ENCODE data around the gene ATP6V0C. TPM values are rescaled to one million over a fixed set of nuclear protein-coding genes. Genes with fewer than 3 reads are reported as not detected.

Gene ATP6V0C
- total and polyA plus RNA-seq, 2 donors from 2014 or later: 303 to 520 TPM

DNA sequence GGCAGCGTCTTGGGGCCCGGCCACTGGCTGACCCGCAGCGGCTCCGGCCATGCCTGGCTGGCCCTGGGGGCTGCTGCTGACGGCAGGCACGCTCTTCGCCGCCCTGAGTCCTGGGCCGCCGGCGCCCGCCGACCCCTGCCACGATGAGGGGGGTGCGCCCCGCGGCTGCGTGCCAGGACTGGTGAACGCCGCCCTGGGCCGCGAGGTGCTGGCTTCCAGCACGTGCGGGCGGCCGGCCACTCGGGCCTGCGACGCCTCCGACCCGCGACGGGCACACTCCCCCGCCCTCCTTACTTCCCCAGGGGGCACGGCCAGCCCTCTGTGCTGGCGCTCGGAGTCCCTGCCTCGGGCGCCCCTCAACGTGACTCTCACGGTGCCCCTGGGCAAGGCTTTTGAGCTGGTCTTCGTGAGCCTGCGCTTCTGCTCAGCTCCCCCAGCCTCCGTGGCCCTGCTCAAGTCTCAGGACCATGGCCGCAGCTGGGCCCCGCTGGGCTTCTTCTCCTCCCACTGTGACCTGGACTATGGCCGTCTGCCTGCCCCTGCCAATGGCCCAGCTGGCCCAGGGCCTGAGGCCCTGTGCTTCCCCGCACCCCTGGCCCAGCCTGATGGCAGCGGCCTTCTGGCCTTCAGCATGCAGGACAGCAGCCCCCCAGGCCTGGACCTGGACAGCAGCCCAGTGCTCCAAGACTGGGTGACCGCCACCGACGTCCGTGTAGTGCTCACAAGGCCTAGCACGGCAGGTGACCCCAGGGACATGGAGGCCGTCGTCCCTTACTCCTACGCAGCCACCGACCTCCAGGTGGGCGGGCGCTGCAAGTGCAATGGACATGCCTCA, 41.9 kb upstream of the ATP6V0C start:
- intact Hi-C loops (cut with DNase I): no loop called here
- DNase-seq (peak in 2 of 5 donors; percentile 32 to 75), FAIRE-seq (no peak)
- TF ChIP-seq, protein P1, sequence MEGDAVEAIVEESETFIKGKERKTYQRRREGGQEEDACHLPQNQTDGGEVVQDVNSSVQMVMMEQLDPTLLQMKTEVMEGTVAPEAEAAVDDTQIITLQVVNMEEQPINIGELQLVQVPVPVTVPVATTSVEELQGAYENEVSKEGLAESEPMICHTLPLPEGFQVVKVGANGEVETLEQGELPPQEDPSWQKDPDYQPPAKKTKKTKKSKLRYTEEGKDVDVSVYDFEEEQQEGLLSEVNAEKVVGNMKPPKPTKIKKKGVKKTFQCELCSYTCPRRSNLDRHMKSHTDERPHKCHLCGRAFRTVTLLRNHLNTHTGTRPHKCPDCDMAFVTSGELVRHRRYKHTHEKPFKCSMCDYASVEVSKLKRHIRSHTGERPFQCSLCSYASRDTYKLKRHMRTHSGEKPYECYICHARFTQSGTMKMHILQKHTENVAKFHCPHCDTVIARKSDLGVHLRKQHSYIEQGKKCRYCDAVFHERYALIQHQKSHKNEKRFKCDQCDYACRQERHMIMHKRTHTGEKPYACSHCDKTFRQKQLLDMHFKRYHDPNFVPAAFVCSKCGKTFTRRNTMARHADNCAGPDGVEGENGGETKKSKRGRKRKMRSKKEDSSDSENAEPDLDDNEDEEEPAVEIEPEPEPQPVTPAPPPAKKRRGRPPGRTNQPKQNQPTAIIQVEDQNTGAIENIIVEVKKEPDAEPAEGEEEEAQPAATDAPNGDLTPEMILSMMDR (IDR thresholded peaks at IDR 0.05; ENCODE audit: borderline replicate concordance, extremely low read depth, insufficient read depth): no peak
- Histone ChIP-seq H3K27me3 (ENCODE audit: control insufficient read depth, insufficient read depth, low read length) (no peaks in the 10 kb centered on the region), H3K4me1 (ENCODE audit: control insufficient read depth in 2 of 3, insufficient read depth in 2 of 3, low read depth in 1 of 3, low read length in 3 of 3) (peaks cover 0 to 36% (median 0%) of the 10 kb centered on the region in 3 donors), H3K36me3 (ENCODE audit: control insufficient read depth in 2 of 3, insufficient read depth in 3 of 3, low read length in 3 of 3) (no peaks in the 10 kb centered on the region), H3K27ac (ENCODE audit: low read depth in 2 of 2, low read length in 2 of 2) (no peak overlapping the region), H3K9me3 (ENCODE audit: control insufficient read depth in 2 of 3, insufficient read depth in 1 of 3, low read length in 3 of 3) (no peaks in the 10 kb centered on the region), H3K9ac (ENCODE audit: low read length in 3 of 3) (no peak overlapping the region), H3K4me3 (ENCODE audit: low read length in 3 of 3) (no peak overlapping the region)

- Histone ChIP-seq H3K4me1 (ENCODE audit: control insufficient read depth in 2 of 3, insufficient read depth in 2 of 3, low read depth in 1 of 3, low read length in 3 of 3) (peaks cover 0 to 38% (median 3%) of the 10 kb centered on the region in 3 donors), H3K9ac (ENCODE audit: low read length in 3 of 3) (no peak overlapping the region), H3K27me3 (ENCODE audit: control insufficient read depth, insufficient read depth, low read length) (no peaks in the 10 kb centered on the region), H3K9me3 (ENCODE audit: control insufficient read depth in 2 of 3, insufficient read depth in 1 of 3, low read length in 3 of 3) (no peaks in the 10 kb centered on the region), H3K27ac (ENCODE audit: low read depth in 2 of 2, low read length in 2 of 2) (no peak overlapping the region), H3K36me3 (ENCODE audit: control insufficient read depth in 2 of 3, insufficient read depth in 3 of 3, low read length in 3 of 3) (no peaks in the 10 kb centered on the region), H3K4me3 (ENCODE audit: low read length in 3 of 3) (no peak overlapping the region)
- intact Hi-C loops (cut with DNase I): no loop called here
- TF ChIP-seq, protein P1 (IDR thresholded peaks at IDR 0.05; ENCODE audit: borderline replicate concordance, extremely low read depth, insufficient read depth): no peak
- DNase-seq (peak in 1 of 5 donors; percentile 80), FAIRE-seq (no peak)
These were observed 41.3 kb upstream of the ATP6V0C start for GRCh38 chr16:2472488-2472864.

DNA sequence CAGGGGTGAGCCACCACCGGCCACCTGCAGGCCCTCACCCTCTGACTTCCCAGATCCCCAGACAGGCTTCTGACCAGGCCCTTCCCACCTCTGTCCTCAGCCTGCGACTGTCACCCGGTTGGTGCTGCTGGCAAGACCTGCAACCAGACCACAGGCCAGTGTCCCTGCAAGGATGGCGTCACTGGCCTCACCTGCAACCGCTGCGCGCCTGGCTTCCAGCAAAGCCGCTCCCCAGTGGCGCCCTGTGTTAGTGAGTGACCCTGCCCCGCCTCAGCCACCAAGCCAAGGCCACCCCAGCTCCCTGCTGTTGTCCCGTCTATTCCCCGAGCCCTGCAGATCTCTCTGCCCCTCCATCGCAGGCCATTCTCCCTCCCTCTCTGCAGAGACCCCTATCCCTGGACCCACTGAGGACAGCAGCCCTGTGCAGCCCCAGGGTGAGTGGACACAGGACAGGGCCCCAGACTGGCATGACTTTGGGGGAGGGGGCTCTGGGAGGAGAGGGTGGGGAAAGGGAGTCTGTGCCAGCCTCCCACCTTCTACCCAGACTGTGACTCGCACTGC, 40.8 kb upstream of the ATP6V0C start:
- intact Hi-C loops (cut with DNase I): no loop called here

More for the DNA sequence above, 40.8 kb upstream of the ATP6V0C start:
- Histone ChIP-seq H3K27ac (ENCODE audit: low read depth in 2 of 2, low read length in 2 of 2) (no peak overlapping the region), H3K36me3 (ENCODE audit: control insufficient read depth in 2 of 3, insufficient read depth in 3 of 3, low read length in 3 of 3) (no peaks in the 10 kb centered on the region), H3K27me3 (ENCODE audit: control insufficient read depth, insufficient read depth, low read length) (no peaks in the 10 kb centered on the region), H3K4me1 (ENCODE audit: control insufficient read depth in 2 of 3, insufficient read depth in 2 of 3, low read depth in 1 of 3, low read length in 3 of 3) (peaks cover 0 to 43% (median 8%) of the 10 kb centered on the region in 3 donors), H3K9ac (ENCODE audit: low read length in 3 of 3) (no peak overlapping the region), H3K4me3 (ENCODE audit: low read length in 3 of 3) (no peak overlapping the region), H3K9me3 (ENCODE audit: control insufficient read depth in 2 of 3, insufficient read depth in 1 of 3, low read length in 3 of 3) (no peaks in the 10 kb centered on the region)
- DNase-seq (peak in 2 of 5 donors; percentile 68 to 81), FAIRE-seq (no peak)
- TF ChIP-seq, protein P1 (IDR thresholded peaks at IDR 0.05; ENCODE audit: borderline replicate concordance, extremely low read depth, insufficient read depth): no peak
